HG03103 (cell line): ENCODE data around the gene EYA3.

Experiments used
- ATAC-seq: cut with Tn5 transposase; IDR thresholded peaks from one replicate; pipeline ENCODE4 v1.9.1; 2021; ENCODE audit warnings: low read depth; ENCODE audit not compliant: unreplicated experiment

The EYA3 gene

DNA sequence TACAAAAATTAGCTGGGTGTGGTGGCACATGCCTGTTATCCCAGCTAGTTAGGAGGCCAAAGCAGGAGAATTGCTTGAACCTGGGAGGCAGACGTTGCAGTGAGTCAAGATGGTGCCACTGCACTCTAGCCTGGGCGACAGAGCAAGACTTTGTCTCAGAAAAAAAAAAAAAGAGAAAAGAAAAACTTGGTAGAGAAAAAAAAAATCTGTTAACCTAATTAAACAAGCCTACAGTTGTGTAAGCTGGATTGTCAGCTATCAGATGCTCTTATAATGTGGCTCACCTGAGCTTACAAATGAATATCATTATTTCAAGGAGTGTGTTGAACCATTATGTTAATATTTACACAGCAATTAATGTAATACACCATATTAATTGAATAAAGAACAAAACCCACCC lies 26.4 kb upstream of the EYA3 start:
- no peak for ATAC-seq

DNA sequence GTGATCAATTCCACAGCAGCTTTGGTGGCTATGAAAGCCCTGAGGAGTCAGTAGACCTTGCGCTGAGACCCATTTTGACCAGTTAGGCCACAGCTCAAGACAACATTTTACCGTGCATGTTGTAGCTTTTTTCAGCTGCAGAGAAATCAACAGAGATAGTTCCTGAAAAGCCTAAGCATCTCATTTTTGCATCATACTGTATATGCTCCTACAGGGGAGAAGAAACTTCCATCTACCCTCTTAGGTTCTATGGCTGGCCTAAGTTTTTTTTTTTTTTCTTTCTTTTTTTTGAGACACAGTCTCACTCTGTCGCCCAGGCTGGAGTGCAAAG lies 24.8 kb upstream of the EYA3 start:
- no peak for ATAC-seq

DNA sequence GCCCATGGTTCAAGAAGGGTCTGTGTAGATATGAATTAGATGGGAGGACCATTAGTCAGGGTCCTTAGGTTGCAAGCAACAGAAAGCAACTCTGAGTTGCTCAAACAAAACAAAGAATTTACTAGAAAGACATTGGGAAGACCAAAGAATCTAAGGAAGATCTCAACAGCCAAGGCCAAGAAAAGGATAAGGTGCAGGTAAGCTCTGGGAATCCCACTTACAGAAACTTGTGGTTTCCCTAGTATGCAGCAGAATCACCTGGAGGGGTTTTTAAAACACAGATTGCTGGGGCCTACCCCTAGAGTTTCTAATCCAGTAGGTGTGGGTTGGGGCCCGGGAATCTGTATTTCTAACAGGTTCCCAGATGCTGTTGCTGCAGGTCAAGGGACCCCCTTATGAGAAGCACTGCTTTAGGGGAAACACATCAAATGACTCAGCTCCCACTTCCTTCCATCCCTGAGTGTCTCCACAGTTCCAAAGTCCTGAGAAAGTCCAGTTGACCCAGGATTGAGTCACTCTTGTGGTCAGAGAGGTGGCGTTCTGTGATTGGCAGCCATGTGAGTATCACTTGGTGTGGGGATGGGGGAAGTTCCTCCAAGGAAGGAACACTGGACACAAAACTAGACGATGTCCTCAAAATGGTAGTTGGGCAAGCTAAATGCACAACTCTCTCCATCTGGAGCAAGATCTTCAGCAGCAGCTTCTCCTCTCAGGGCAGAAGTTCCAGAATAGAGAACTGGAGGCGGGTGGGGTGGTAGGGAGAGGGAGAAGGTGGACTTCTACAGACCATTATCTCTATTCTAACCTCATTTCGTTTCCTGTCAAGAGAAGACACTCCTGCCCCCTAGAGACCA lies 24.2 kb upstream of the EYA3 start:
- no peak for ATAC-seq

DNA sequence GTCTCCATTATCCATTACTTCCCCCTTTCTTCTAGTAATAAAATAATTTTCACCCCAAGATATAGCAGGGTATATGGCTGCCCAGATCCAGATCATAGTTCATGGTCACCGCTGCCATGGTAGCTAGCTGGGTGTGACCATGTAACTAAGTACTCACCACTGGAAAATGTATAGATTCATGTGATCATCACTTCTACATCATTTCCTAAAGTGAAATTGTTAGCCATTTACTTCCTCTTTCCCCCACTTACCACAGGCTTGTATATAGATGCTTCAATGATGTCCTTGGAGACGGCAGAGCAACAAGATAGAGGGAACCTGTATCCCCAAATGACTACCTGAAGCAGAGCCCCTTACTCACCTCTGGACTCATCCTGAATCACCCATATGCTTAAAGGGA lies 22.7 kb upstream of the EYA3 start:
- no peak for ATAC-seq

DNA sequence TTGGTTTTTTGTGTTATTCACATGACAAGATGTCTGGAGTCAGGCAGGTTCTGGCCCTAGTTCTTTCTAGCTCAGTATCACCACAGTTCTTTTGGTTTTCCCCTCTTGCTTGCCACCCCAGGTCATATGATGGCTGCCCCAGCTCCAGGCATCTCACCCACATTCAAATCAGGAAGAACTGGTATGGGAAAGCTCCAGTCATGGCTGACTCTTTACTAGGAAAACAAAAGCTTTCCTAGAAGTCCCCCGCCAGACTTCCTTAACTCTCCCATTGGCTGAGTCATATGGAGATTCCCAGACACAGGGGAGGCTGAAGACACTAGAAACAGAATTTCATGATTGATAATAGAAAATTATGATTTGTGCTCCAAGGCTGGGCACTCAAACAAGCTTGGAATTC lies 22.1 kb upstream of the EYA3 start:
- ATAC-seq, result no peak

DNA sequence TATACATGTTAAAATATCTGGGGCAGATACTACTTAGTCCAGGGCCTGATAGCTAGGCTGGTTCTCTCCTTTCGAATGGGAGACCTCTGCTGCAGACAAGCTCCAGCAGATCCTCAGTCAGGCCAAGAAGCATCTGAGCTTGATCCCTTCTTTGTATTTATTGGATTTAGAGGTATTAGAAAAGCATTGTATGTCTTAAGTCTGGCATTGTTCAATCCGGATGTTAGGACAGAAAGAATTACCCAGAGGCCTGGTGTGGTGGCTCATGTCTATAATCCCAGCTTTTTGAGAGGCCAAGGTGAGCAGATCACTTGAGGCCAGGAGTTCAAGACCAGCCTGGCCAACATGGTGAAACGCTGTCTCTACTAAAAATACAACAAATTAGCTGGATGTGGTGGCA lies 21.2 kb upstream of the EYA3 start:
- ATAC-seq, result no peak

DNA sequence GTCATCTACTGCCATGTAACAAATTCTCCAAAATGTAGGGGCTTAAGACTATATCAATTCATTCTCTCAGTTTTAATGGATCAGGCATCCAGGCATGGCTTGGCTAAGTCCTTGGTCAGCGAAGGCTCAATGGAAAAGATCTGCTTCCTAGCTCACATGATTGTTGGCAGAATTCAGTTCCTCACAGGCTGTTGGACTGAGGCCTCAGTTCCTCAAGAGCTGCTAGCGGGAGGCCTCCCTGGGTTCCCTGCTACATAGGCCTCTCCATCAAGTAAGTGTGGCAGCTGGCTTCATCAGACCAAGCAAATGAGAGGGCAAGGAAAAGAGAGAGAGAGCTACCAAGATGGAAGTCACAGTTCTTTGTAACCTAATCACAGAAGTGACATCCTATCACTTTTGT lies 19.6 kb upstream of the EYA3 start:
- no peak for ATAC-seq

DNA sequence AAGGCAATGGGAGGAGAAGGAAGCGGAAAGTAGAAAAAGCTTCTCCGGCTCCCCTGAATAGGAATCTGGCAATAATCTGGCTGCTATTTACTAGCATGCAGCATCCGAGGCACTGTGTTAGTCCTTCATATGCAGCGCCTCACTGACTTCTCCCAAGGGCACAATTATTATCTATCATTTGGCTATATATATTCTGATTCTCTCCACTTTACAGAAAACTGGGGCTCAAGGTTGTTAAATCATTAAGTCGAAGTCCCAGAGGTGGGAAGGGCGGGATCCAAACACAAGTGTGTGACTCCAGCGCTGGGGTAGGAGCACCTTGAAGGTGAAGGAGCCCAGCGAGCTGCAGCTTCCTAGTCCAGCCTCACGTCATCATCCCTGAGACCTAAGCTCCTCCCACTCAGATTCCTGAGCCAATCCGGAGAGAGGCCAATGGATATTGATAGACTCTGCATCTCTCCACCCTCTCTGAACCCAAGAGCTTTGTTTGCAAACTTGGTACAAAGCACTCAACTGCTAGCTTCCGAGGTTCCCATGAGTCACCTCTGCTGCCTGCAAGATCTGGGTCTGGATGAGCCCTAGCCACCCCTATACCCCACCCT lies 16.6 kb upstream of the EYA3 start:
- ATAC-seq, result no peak

DNA sequence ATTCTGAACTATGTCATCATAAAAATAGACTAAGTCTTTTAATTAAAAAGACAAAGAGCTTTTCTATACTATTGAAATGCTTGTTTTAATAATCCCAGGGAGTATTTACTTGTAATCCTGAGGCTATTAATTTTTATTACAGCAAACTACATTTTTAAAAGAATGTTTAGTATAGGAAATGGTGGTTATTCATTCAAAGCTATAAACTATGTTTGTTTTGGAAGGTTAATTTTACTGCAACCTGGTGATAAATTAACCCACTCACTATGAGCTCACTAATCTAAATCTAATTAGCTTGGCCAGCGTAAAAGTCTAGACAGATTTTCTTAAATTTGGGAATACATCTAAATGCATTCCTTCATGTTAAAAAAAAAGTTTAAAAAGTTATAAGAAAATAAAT lies 13.8 kb upstream of the EYA3 start:
- no peak for ATAC-seq

DNA sequence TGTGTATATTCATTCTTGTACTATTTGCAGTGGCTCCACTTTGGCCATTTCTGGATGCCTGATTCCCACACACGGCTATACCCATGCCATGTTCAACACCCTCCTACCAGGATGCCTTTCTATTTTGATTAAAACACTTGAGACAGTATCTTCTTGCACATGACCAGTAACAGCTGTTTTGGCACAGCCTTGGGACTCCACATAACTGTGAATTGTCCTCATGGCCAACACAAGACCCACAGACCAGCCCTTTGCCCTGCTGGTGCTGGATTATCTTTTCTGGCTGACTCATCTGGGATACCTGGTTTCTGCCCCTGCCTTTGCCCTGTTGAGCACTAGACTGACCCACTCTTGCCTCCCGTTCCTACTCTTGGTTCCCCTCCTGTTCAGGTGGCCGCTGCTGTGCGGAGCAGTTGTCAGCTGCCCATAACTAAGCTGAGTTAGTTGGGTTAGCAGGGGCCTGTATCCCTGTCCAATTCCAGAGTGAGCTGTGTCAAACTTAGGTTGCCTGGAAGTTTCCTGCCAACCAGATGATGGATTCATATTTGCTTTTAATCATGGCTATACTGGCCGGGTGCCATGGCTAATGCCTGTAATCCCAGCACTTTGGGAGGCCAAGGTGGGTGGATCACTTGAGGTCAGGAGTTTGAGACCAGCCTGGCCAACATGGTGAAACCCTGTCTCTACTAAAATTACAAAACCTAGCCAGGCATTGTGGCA lies 10.8 kb upstream of the EYA3 start:
- no peak for ATAC-seq

DNA sequence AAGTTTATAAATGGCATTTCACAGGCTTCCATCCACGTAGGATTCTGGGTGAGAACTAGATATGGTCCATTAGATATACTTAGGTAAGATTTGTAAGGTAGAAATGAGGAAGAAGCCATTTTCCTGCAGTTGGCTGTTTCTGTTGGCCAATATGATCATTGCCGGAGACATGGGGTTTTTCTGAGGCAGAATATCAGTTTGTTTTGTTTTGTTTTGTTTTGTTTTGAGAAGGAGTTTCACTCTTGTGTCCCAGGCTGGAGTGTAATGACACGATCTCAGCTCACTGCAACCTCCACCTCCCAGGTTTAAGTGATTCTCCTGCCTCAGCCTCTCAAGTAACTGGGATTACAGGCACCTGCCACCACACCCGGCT lies 8.7 kb upstream of the EYA3 start:
- ATAC-seq, result no peak

DNA sequence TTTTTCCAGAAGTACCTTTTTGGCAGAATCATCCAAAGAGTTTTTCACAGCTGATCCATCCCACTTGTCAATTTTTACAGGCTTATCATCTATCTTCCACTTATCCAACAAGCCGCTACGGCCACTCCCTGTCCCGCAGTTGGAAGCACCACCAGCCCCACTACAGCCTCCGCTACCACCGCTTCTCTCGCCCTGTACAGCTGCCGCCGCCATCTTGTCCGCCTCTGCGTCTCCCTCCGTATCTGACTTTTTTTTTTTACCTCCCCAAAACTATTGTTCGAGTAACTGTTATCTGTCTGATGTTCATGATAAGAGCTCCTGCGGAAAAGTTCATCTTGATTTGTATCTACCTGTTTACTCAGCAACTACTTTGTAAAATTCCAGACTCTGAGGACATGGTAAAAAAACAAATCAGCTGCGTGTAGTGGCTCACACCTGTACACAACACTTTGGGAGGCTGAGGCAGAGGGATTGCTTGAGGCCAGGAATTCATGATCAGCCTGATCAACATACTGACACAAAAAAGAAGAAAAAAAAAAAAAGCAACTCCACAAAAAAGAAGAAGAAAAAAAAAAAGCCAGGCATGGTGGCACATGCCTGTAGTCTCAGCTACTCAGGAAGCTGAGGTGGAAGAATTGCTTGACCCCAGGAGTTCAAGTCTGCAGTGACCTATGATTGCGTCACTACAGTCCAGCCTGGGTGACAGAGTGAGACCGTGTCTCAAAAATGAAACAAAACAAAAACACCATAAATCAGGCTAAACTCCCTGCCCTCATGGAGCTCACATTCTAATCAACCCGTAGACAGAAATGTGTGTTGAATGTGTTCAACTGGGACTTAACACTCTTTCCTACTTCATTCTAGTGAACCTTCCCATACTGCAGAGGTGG lies 8.0 kb upstream of the EYA3 start:
- no peak for ATAC-seq

DNA sequence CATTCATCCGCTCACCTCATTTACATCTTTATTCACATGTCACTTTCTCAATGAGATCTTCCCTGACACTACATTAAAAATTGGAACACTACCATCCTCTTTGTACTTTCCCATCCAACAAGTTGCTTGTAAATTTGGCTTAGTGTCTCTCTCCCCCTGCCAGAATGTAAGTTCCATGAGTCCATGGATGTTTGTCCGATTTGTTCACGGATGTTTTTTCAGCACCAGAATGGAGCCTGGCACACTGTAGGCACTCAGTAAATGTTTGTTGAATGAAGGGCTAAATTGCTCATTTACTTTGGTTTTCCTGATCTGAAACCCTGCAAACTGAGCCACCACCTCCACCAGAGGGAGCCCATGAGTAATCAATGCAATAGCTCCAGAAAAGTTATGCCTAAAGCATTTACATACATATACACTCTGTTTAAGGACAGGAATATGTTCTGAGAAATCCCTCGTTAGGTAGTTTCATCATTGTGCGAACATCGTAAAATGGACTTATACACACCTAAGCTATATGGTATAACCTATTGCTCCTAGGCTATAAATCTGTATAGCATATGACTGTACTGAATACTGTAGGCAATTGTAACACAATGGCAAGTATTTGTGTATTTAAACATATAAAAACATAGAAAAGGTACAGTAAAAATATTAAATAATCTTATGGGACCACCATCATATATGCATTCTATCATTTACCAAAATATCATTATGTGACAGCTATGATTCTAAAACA lies 2.8 kb upstream of the EYA3 start:
- no peak for ATAC-seq

DNA sequence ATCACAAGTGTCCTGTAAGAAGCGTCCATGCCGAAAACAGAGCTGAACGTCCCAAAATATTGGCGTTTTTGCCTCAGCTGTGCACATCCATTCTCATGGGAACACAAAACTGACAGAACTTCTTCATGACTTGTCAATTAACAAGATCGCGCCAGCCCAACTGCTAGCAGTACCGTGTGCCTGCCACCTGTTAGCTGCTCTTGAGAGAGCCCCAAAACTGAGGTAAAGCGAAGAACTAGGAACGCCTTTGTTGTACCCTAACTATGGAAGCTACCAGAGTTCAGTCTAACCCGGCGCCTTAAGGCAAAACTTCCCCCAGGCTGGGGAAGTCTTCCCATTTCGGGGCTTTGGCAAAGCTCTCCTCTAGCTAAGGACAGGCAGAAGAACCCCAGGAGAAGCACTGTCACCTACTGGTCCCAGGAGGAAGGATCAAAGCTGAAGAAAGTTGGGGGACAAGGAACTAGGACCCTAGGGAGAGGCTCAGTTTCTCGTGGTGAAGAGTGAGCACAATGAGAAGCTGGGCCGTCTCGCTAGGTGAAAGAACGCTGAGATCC lies 719 bp downstream of the EYA3 start:
- ATAC-seq, result peak; percentile 13

DNA sequence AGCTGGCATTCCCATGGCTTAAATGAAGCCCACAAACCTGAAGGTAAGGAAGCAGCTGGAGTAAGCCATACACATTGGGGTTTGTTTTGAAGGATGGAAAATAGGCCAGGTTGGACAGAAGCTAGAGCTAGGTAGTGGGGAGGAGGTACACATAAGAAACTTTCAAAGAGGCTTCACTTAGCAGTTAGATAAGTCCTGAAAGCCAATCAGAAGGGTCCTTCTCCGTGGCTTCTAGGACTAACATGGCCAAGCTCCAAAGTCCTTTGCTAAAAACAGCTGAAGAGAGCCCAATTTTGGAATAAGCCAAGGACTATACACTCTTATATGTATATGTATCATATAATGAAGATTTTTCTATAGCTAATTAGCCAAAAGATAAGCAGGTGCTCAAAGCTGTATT lies 1.8 kb downstream of the EYA3 start:
- ATAC-seq, result no peak

DNA sequence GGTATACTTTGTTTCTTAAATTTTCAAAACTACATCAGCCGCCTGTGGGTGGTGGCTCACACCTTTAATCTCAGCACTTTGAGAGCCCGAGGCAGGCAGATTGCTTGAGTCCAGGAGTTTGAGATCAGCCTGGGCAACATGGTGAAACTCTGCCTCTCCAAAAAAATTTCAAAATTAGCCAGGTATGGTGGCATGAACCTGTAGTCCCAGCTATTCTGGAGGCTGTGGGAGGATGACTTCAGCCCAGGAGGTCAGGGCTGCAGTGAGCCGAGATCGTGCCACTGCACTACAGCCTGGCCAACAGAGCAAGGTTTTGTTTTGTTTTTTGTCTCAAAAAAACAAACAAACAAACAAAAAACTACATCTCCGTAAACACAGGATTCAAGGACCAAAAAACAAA lies 3.3 kb downstream of the EYA3 start:
- ATAC-seq, result no peak

DNA sequence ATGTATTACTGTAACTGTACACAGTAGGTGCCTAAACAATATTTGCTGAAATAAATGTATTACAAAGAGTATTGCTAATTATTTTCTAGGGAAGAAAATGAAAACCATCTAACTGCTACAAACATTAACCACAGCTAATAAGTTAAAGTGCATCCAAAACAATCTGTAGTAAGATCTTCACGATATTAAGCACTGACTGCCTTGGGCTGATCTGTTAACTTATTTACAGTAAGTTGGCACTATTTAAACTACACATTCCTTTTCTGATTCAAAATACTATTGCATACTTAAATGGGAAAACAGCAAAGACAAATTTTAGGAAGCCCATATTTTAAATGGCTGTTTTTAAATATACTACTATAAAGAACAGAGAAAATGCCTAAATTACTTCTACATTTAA lies 4.5 kb downstream of the EYA3 start:
- no peak for ATAC-seq

DNA sequence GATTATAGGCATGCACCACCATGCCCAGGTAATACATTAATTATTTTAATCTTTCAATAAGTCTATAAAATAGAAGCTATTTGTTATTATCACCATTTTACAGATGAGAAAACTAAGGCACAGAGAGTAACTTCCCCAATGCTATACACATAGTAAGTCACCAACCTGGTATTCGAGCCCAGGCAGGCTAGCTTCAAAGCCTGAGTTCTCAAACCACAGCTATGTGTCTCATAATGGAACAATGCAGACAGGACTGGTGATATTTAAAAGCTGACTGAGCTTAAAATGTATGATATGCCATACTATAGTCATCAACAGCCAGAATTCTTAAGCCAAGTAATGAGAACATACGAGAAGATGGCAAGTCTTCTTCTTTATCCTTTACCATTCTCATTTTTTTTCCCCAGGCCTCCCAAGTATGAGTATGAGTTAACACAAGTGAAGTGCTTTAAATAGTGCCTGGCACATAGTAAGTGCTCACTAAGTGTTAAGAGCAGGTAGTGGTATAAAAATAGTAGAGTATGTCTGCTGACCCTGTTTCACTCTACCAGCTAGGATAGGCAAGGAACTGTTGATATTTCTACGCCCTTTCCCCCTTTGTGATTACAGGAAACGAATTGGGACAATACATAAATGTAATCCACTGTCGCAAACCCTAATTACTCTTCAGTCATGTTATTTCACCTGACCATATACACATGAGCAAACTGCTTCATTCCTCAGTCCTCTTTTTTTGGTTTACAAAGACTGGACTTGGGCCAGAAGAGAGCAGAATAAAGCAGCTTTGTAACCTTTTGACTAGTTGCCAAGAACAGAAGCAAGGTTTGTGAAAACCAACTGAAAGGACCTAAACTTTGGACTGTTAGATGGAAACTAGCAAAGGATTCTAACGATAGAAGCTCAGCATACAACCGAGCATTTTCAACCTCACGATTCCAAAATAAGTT lies 9.5 kb downstream of the EYA3 start:
- no peak for ATAC-seq

DNA sequence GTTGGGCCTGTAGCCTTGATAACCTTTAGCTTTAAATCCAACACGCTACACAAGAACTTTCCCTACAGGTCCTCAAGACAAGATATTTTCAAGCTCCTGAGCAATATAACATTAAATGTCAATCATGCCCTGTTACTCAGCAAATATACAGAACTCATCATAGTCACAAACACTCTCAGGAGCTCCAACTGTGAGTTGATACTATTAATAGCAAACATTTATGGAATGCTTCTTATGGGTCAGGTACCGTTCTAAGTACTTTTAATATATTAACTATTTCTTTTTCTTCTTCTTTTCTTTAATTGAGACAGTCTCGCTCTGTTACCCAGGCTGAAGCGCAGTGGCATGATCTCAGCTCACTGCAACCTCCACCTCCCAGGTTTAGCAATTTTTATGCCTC lies 10.1 kb downstream of the EYA3 start:
- no peak for ATAC-seq
